Measurements from ENCODE around the gene ICAM5.

DNA sequence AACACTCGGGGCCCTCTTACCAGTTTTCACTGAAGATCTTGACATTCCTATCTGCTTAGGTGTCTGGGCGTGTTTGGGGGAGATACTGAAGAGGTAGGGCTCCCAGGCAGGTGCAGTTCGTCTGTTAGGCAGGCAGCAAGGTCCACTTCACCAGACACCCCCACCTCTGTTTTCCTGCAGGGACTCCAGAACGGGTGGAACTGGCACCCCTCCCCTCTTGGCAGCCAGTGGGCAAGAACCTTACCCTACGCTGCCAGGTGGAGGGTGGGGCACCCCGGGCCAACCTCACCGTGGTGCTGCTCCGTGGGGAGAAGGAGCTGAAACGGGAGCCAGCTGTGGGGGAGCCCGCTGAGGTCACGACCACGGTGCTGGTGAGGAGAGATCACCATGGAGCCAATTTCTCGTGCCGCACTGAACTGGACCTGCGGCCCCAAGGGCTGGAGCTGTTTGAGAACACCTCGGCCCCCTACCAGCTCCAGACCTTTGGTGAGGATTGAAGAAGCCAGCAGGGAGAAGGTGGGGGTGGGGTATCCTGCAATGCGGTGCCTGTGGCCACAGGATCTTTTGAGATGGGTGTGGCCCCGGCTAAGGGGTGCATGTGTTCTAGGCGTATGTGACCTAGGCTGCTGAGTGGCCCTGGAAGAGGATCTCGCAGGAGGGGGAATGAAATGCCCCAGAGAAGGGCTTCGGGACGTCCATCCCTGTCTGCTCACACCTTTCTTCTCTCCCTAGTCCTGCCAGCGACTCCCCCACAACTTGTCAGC is 6.3 kb upstream of the ICAM5 start:
- no peak for TF ChIP-seq CTCF (IDR thresholded peaks at IDR 0.05)
- TF ChIP-seq POLR2A (IDR thresholded peaks at IDR 0.05): no peak

Data from prostate gland (tissue), 2 donors.